HT1080 (cell line): ENCODE measurements around the gene TNFRSF12A. TPM values are rescaled to one million over a fixed set of nuclear protein-coding genes. Genes with fewer than 3 reads are reported as not detected.
A peak's percentile ranks its signal among the peaks of the same experiment; 100 is the strongest.

Source experiments
- DNase-seq: peaks from one replicate; pipeline ENCODE4 v3.0.0-alpha.2; 2015; ENCODE audit warnings: low read depth
- total RNA-seq: library from RNA; depleted of rRNA; stranded (reverse); fragments of >200 nt; shearing (Covaris generic); gene quantifications from 2 replicates; pipeline ENCODE4 v1.2.3, GENCODE V29; 2014

The TNFRSF12A gene
- total RNA-seq, 1 experiment from 2014 or later: 411 TPM

DNA sequence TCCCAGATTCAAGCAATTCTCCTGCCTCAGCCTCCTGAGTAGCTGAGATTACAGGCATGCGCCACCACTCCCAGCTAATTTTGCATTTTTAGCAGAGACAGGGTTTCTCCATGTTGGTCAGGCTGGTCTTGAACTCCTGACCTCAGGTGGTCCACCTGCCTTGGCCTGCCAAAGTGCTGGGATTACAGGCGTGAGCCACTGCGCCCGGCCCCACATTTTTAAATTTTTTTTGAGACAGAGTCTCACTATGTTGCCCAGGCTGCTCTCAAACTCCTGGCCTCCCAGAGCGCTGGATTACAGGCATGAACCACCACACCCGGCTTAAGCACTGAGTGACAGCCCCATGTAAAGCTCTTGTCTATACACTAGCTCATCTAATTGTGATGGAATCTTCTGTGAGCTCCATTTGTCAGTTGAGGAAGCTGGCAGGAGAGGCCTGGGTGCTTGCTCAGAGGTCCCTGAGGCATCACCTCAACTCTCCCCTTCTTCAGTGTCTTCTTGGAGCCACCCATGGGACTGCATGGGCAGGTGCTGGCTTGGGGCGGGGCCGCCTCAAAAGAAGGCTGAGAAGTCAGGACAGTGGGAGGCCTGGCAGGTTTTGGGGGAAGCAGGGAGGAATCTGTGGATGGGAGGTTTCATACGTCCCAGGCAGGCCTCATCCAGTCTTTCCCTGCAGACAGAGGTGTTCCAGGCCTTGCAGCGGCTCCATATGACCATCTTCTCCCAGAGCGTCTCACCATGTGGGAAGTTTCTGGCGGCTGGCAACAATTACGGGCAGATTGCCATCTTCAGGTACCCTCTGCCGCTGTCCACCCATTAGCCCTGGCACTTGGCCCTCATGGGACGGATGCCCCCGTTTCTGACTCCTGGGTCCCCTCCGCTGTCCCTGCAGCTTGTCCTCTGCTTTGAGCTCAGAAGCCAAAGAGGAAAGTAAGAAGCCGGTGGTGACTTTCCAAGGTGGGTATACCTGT is 5.1 kb downstream of the TNFRSF12A start:
- DNase-seq: no peak

- DNase-seq: no peak
Measured at GRCh38 chr16:3026003-3026378, 5.8 kb downstream of the TNFRSF12A start.

GRCh38 chr16:3026609-3027488 is 6.7 kb downstream of the TNFRSF12A start:
- DNase-seq: no peak

GRCh38 chr16:3027489-3027795 is 7.3 kb downstream of the TNFRSF12A start:
- DNase-seq: no peak

GRCh38 chr16:3027983-3028715 is 8.0 kb downstream of the TNFRSF12A start:
- peak; percentile 19 for DNase-seq

- no peak for DNase-seq
Measured at GRCh38 chr16:3028716-3029319, 8.7 kb downstream of the TNFRSF12A start.

DNA sequence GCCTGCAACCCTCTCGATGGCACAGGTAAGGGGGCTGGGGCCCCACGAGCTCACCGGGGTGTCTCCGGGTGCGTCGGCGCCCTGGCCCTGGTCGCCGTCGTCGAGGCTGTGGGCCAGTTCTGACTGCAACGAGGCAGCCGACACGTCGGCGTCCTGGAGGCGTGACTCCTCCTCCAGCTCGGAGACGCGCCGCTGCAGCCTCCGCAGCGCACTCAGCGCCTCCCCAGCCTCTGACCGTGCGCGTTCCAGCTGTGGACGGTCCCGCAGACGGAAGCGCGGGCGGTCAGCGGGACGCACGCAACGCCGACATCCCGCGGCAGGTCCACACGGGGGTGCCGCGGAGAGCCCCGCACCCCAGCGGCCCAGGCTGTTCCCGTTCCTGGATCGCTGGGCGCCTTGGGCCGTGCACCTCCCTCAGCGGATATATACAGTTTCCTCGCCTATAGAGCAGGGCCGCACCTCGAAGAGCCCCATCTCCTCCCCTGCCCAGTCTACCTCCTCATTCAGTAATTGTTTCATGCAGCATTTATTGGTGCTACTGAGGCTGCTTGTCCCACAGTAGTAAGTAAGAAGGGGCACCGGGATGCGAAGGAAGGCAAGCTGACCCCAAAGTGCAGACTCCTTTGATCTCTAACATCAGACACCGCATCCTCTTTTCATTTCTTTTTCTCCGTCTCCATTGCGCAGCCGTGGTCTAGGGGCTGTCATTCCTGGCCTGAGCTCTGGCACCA is 9.5 kb downstream of the TNFRSF12A start:
- DNase-seq: no peak

GRCh38 chr16:3030222-3031212 is 10.3 kb downstream of the TNFRSF12A start:
- no peak for DNase-seq

GRCh38 chr16:3032624-3033023 is 12.5 kb downstream of the TNFRSF12A start:
- no peak for DNase-seq

- DNase-seq: no peak
Measured at GRCh38 chr16:3035289-3035971, 15.3 kb downstream of the TNFRSF12A start.

DNA sequence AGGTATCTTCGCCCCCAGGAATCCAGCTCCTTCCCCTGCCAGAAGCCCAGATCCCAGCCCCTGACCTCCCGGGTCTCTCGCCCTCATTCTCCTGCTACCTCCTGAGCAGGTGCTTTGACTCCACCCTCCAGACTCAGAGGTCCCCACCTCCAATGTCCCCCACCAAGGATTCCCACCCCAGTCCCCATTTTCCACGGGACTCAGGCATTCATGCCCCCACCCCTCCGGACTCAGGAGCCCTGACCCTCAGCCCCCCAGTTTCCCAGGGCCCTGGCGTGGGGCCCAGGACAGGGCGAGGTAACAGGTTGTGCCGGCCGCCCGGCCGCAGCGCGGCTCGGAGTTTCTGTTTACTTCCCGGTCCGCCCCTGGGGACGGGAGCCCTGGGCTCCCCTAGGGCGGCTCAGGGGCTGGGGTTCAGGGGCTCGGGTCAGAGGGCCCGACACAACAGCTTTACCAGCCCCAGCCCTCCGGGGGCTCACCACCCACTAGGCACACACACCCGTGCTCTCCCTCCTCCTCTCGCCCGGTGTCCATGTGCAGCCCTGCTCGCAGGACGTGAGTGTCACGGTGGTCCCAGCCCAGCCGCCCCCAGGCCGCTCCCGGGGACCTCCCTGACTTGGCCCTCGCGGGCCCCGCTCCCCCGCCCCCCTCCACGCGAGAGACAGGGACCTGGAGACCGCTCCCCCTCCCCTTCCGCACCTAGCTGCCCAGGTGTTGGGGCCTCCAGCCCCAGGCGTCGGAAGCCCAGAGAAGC is 16.0 kb downstream of the TNFRSF12A start:
- no peak for DNase-seq

DNA sequence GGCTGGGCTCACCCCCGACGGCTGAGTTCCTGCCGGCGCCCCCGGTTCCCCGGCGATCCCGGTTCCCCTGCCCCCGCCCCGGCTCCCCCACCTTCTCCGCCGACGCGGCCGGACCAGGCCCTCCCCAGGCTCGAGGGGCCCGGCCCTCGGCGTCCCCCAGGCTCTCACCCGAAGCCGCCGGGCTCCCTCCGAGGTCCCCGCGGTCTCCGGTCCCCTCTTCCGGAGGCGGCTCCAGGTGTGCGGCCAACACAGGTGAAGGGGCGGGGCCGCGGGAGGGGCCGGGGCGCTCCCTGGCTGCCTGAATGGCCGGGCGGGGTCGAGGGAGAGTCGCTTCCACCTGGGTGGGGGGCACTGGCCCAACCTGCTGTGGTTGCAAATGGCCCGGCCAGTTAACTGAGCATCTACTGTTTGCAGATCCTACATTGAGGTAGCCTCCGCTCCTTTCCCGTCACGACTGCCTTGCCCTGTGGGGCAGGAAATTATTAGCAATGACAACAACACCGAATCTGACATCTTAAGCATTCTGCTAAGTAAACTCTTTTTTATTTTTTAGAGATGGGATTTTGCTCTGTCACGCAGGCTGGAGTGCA is 16.7 kb downstream of the TNFRSF12A start, which contains the start of gene BICDL2:
Gene BICDL2, minus strand, starts transcription at position 219 of the 590 bp plus-strand sequence. CDS start 1,448 bp downstream, outside the sequence.
- DNase-seq: no peak

GRCh38 chr16:3038256-3038655 is 18.1 kb downstream of the TNFRSF12A start:
- no peak for DNase-seq

- no peak for DNase-seq
Measured at GRCh38 chr16:3038896-3039295, 18.7 kb downstream of the TNFRSF12A start.

GRCh38 chr16:3042376-3042775 is 22.2 kb downstream of the TNFRSF12A start:
- DNase-seq: no peak

DNA sequence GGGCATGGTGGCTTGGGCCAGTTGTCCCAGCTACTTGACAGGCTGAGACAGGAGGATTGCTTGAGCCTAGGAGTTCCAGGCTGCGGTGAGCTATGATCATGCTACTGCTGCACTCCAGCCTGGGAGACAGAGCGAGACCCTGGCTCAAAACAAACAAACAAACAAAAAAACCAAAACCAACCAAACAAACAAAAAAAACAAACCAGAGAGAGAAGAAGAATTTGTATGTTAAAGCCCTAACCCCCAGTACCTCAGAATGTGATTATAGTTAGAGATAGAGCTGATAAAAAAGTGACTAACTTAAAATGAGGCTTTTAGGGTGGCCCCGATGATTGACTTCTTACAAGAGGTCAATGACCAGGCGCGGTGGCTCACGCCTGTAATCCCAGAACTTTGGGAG is 24.5 kb downstream of the TNFRSF12A start:
- DNase-seq: no peak
